OCI-LY1 (cell line): ENCODE results near the gene MS4A14.

Experiments used
- EZH2 ChIP-seq: fragments of 200-600 bp; sonication (generic), shearing (Covaris generic); IDR thresholded peaks from 2 replicates; pipeline ENCODE4 v1.8.0; 2017; ENCODE audit warnings: borderline replicate concordance, mixed run types, mild to moderate bottlenecking, antibody characterized with exemption, low read length, moderate library complexity, mixed read lengths
- TF ChIP-seq, protein P1 (sequence below): fragments of 200-600 bp; sonication (generic), shearing (Covaris generic); IDR thresholded peaks from 2 replicates; pipeline ENCODE4 v1.5.1; 2017; ENCODE audit warnings: mild to moderate bottlenecking, antibody characterized with exemption, low read length, moderate library complexity, mixed read lengths

DNA sequence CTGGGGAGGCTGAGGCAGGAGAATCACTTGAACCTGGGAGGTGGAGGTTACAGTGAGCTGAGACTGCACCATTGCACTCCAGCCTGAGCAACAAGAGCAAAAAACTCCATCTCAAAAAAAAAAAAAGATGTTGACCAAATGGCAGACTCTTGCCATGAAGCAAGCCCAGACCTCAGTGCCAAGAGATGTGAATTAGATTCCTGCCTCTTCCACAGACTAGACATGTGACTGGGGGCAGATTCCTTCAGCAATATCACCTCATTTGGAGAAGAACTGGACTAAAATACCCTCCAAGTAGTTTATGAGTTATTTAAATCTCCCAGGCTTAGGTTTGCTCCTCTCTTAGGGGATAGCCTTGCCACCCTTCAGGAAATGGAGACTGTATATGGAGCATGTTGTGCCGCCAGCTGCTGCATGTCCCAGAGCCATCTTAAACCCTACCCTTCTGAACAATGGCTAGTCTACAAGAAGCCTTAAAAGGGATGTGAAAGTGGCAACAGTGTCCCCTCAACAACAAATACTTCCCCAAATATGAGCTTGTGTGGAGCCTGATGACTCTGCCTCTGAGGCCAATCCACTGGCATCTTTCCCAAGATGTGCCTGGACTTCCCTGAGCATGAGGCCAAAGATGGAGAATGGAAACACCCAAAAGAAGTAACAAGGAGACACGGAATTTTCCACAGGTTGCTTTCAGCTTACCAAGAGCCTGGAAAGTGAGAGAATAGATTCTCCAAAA is 18.7 kb upstream of the MS4A14 start:
- TF ChIP-seq, protein P1, sequence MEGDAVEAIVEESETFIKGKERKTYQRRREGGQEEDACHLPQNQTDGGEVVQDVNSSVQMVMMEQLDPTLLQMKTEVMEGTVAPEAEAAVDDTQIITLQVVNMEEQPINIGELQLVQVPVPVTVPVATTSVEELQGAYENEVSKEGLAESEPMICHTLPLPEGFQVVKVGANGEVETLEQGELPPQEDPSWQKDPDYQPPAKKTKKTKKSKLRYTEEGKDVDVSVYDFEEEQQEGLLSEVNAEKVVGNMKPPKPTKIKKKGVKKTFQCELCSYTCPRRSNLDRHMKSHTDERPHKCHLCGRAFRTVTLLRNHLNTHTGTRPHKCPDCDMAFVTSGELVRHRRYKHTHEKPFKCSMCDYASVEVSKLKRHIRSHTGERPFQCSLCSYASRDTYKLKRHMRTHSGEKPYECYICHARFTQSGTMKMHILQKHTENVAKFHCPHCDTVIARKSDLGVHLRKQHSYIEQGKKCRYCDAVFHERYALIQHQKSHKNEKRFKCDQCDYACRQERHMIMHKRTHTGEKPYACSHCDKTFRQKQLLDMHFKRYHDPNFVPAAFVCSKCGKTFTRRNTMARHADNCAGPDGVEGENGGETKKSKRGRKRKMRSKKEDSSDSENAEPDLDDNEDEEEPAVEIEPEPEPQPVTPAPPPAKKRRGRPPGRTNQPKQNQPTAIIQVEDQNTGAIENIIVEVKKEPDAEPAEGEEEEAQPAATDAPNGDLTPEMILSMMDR: no peak
- TF ChIP-seq EZH2: no peak
